HepG2 (cell line): ENCODE measurements around the gene MYO3B. TPM values are rescaled to one million over a fixed set of nuclear protein-coding genes. Genes with fewer than 3 reads are reported as not detected.
"Not testable (repeated sequence)": the region's sequence is repeated elsewhere in the genome, so short reads cannot be mapped to it uniquely, and the experiment has no call there.

Source experiments
- ATAC-seq: fragments of 200-7000 bp; cut with Tn5 transposase; 3 replicates; pipeline ENCODE4 v1.9.1; 2020; ENCODE audit warnings: mild to moderate bottlenecking, moderate library complexity
- BruUV-seq: library from RNA; stranded (reverse); fragments of 400-500 nt; replicated peaks from 2 replicates; lab custom pipeline; 2021; lab: Mats Ljungman, UMichigan
- CTCF ChIA-PET: fragments of 300-600 bp; formaldehyde crosslinking; extraction: SDS; loops from one replicate; lab custom pipeline; 2021; ENCODE audit warnings: low total read pairs, inconsistent platforms, low intra/inter-chr PET ratio; lab: Yijun Ruan, JAX
- POLR2A ChIA-PET: fragments of 350-600 bp; sonication (Branson Sonifier 250); formaldehyde crosslinking; loops from one replicate; lab custom pipeline; 2020; ENCODE audit warnings: antibody characterized with exemption, inconsistent platforms; lab: Yijun Ruan, JAX
- DNase-seq: peaks from one replicate; pipeline ENCODE4 v3.0.0-alpha.2; 2015; ENCODE audit warnings: low spot score
- FAIRE-seq: peaks from 3 replicates; lab custom pipeline; 2011; peaks lifted over from hg19 to GRCh38; lab: Jason Lieb, UNC
- H2AFZ ChIP-seq: one replicate; pipeline ENCODE4 v1.6.1; 2011; ENCODE audit warnings: low read length, inconsistent platforms
- H3K27ac ChIP-seq: fragments of 300-600 bp; 3 replicates; pipeline ENCODE4 v1.8.0; 2011; ENCODE audit warnings: mixed run types, mild to moderate bottlenecking, mixed read lengths, low read length, inconsistent platforms; ENCODE audit not compliant: insufficient read depth; ENCODE audit errors: extremely low read length
- H3K27me3 ChIP-seq, 2 experiments: fragments of 200-600 bp in 1 of 2; 2 replicates in 1 of 2; 3 replicates in 1 of 2; pipeline versions ENCODE4 v1.6.0 to v1.8.0; 2011; ENCODE audit warnings: low read length in 2 of 2, mild to moderate bottlenecking in 2 of 2, moderate library complexity in 2 of 2, inconsistent platforms in 1 of 2; ENCODE audit not compliant: insufficient read depth in 2 of 2, control insufficient read depth in 1 of 2
- H3K36me3 ChIP-seq, 2 experiments: fragments of 200-600 bp in 1 of 2; replicated peaks in 1 of 2; 2 replicates in 1 of 2; 3 replicates in 1 of 2; pipeline versions ENCODE4 v1.5.1 to v1.8.0; 2011; ENCODE audit warnings: low read length in 2 of 2, inconsistent platforms in 1 of 2; ENCODE audit not compliant: insufficient read depth in 2 of 2, control insufficient read depth in 1 of 2
- H3K4me1 ChIP-seq: 2 replicates; pipeline ENCODE4 v1.5.1; 2012; ENCODE audit warnings: low read length, inconsistent platforms; ENCODE audit not compliant: insufficient read depth
- H3K4me2 ChIP-seq: 2 replicates; pipeline ENCODE4 v1.6.0; 2011; ENCODE audit warnings: low read depth, low read length, inconsistent platforms
- H3K4me3 ChIP-seq, 3 experiments: fragments of 200-600 bp in 1 of 3; sonication (generic), shearing (Covaris generic) in 1 of 3; replicated peaks in 1 of 3; 2 replicates each; pipeline ENCODE4 v1.5.1; 2011 to 2016; ENCODE audit warnings: low read length in 3 of 3, inconsistent platforms in 2 of 3, low read depth in 2 of 3, mild to moderate bottlenecking in 2 of 3, control low read depth in 1 of 3, mixed read lengths in 1 of 3; ENCODE audit not compliant: insufficient read depth in 1 of 3
- H3K79me2 ChIP-seq: one replicate; pipeline ENCODE4 v1.6.1; 2011; ENCODE audit warnings: low read length, inconsistent platforms; ENCODE audit not compliant: insufficient read depth
- H3K9ac ChIP-seq: 2 replicates; pipeline ENCODE4 v1.6.0; 2011; ENCODE audit warnings: mild to moderate bottlenecking, low read depth, low read length, inconsistent platforms; ENCODE audit not compliant: insufficient read depth
- H3K9me3 ChIP-seq: 2 replicates; pipeline ENCODE4 v1.5.1; 2012; ENCODE audit warnings: mild to moderate bottlenecking, low read length
- H4K20me1 ChIP-seq: 2 replicates; pipeline ENCODE4 v1.6.0; 2011; ENCODE audit warnings: inconsistent platforms, mild to moderate bottlenecking, low read length, moderate library complexity; ENCODE audit not compliant: insufficient read depth
- MAFF ChIP-seq: IDR thresholded peaks from 2 replicates; pipeline ENCODE4 v1.6.1; 2011; ENCODE audit warnings: low read depth, low read length, improper control_type of control experiment
- MAFK ChIP-seq, 2 experiments: IDR thresholded peaks in 1 of 2; conservative IDR thresholded peaks in 1 of 2; 2 replicates each; pipeline ENCODE4 v1.6.1; 2011; ENCODE audit warnings: improper control_type of control experiment in 2 of 2, low read length in 2 of 2
- ZNF275 ChIP-seq: sonication (generic); formaldehyde crosslinking; IDR thresholded peaks from 2 replicates; pipeline ENCODE4 v1.8.0; 2022; ENCODE audit warnings: missing genetic modification reagents, mild to moderate bottlenecking, inconsistent platforms, borderline replicate concordance
- WGBS: methylation state at CpG from one replicate; pipeline ENCODE4 v1.1.6; 2017; ENCODE audit warnings: low lambda C conversion rate; 5-methylcytosine and 5-hydroxymethylcytosine counted together
- in situ Hi-C: cut with HindIII; loops from 2 replicates; pipeline ENCODE4 v1.10.0; 2017; ENCODE audit warnings: low pct_unique_long_range_greater_than_20kb; ENCODE audit not compliant: extremely low pct_ligation_motif_present
- intact Hi-C: fragments of 100-400 bp; cut with micrococcal nuclease; formaldehyde crosslinking; loops from one replicate; pipeline ENCODE4 v1.10.0; 2022; ENCODE audit not compliant: unreplicated experiment
- polyA plus RNA-seq, 8 experiments: library from polyadenylated mRNA; depleted of rRNA in 3 of 8; stranded (reverse) in 7 of 8; unstranded in 1 of 8; fragments of >200 nt; fragmentation: Illumina TruSeq in 4 of 8; extraction: Trizol in 4 of 8; gene quantifications; 2 replicates each; pipeline versions ENCODE4 v1.2.1 to v1.2.3, GENCODE V29; 2011 to 2016; ENCODE audit warnings: low read depth in 4 of 8, missing spikeins in 1 of 8, mixed read lengths in 1 of 8; ENCODE audit not compliant: insufficient read depth in 1 of 8
- total RNA-seq, 5 experiments: library from RNA; depleted of rRNA; stranded (reverse); fragments of >200 nt; fragmentation: Illumina TruSeq; extraction: Trizol; gene quantifications; 2 replicates each; pipeline ENCODE4 v1.2.3, GENCODE V29; 2016; ENCODE audit warnings: low read depth in 1 of 5

Gene MYO3B
- total and polyA plus RNA-seq, 2 of the 13 experiments (the other 11 are each of a cell fraction or from before 2014, with no cell fraction given) = 0.01 TPM; not detected in 1

- TF ChIP-seq MAFK (conservative IDR thresholded peaks at IDR 0.05 in 1 of 2, IDR thresholded peaks at IDR 0.05 in 1 of 2; ENCODE audit: low read length in 2 of 2) (peak; percentile 36 to 64; a peak in 3 of 4 replicates), MAFF (peak; percentile 53), ZNF275 (CRISPR knock-in tag) (no peak)
- TF ChIP-seq, all 625 proteins: peak for 2
- BruUV-seq = no TSS peak
- 97% methylated on average over 4 of the region's 4 CpGs for WGBS
Measured at GRCh38 chr2:170468557-170468956, 290.6 kb downstream of the MYO3B start.

GRCh38 chr2:170472498-170472897 is 294.6 kb downstream of the MYO3B start:
- in situ Hi-C loops = not testable (repeated sequence)

More at GRCh38 chr2:170468557-170468956, 290.6 kb downstream of the MYO3B start:
- Histone ChIP-seq H3K27ac (no peak overlapping the region), H2AFZ (no peak overlapping the region), H3K36me3 (no peaks in the 10 kb centered on the region), H3K4me2 (no peak overlapping the region), H4K20me1 (no peaks in the 10 kb centered on the region), H3K79me2 (no peaks in the 10 kb centered on the region), H3K27me3 (no peaks in the 10 kb centered on the region), H3K9me3 (no peaks in the 10 kb centered on the region), H3K4me1 (peaks cover 53% of the 10 kb centered on the region), H3K9ac (no peak overlapping the region), H3K4me3 (no peak overlapping the region)
- POLR2A ChIA-PET = no interaction called here
- in situ Hi-C loops (no loop called here), intact Hi-C loops (no loop called here)
- DNase-seq (no peak), FAIRE-seq (no peak), ATAC-seq (no peak)
- CTCF ChIA-PET = no interaction called here

More at GRCh38 chr2:170472498-170472897, 294.6 kb downstream of the MYO3B start:
- H3K36me3 ChIP-seq, CTCF ChIA-PET, POLR2A ChIA-PET, H3K9me3 ChIP-seq, H3K27me3 ChIP-seq, FAIRE-seq, BruUV-seq, H3K79me2 ChIP-seq, H2AFZ ChIP-seq, H3K4me2 ChIP-seq, H3K27ac ChIP-seq, H3K4me3 ChIP-seq, H4K20me1 ChIP-seq, intact Hi-C loops, ATAC-seq, DNase-seq, H3K9ac ChIP-seq: not testable (repeated sequence)
- peaks cover 49% of the 10 kb centered on the region for H3K4me1 ChIP-seq
- WGBS = 99% methylated on average over 4 of the region's 4 CpGs
